GM21526 (cell line): ENCODE results near the gene TCERG1L.

Source experiments
- ATAC-seq: cut with Tn5 transposase; IDR thresholded peaks from one replicate; pipeline ENCODE4 v1.9.1; 2021; ENCODE audit warnings: moderate library complexity; ENCODE audit not compliant: unreplicated experiment, low FRiP score

Gene TCERG1L

DNA sequence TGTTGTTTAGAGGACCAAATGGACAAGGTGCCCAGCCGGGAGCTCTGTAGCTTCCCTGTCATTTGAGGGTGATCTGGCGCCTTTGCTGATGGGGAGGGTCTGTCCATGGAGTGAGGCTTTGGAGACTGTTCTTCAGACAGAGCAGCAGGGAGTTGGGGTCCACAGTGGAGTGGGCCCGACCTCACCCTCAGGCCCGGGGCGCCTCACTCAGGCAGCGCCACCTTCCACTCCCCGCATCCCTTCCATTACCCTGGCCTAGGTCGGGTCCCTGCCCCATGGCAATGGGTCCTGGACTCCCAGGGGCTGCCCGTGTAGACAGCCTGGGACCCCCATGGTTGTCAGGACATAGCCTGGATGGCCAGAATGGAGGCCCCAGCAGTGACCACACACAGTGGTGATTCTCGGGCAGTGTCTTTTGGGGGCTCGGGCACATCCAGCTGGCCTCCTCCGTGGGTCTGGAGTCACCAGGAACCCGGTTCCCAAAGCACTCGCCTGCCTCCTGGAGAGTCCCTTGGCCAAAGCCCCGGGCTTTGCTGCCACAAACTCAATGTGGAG lies 38.5 kb downstream of the TCERG1L start:
- no peak for ATAC-seq

DNA sequence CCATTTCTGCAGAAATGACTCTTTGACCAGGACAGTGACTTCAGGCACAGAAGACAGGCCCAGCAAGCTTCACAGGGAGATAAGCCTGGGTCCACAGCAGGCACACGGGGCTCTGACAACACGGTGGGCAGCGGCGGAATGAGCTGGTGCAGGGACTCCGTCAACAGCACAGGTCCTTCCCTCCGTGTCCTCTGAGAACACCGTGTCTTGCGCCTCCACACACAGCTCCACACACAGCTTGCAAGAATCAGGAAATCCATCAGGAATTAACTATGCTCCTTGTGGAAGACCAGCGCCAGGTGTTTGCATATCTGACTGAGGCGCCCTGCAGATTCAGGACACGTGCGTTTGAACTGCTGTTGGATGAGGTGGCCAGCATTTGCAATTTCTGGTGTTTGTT lies 39.6 kb downstream of the TCERG1L start:
- no peak for ATAC-seq

DNA sequence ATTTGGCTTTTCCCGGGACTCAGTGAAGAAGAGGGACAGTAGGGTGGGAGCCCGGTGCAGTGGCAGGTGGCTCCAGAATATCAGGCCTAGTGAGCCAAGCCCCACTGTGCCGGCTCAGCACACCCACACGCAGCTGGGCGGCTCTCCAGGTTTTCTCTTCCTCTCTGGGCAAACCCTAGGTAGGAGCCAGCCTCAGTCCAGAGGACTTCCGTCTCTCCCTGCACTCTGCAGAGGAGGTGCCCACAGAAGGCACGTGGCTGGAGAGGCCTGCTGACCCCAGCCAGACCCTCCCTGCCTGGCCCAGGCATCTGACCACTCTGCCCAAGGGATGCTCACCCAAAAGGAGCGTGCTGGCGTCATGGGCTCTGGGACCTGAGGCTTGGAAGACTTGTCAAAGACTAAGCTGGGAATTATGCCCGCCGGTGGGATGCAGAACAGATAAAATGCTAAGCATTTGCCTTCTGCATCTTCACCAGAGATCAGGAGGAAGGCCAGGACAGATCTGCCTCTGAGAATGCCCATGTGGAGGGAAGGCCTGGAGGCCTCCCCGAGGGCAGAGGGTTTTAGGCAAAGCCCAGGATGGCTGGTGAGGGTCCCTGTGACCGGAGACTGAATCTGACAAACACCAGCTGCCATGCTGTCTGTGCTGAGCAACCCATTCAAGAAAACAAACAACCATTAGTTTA lies 40.2 kb downstream of the TCERG1L start:
- no peak for ATAC-seq

GRCh38 chr10:131270461-131271190 lies 40.9 kb downstream of the TCERG1L start:
- ATAC-seq: no peak

- ATAC-seq: no peak
Measured at GRCh38 chr10:131269776-131270460, 41.6 kb downstream of the TCERG1L start.

GRCh38 chr10:131267814-131268095 lies 43.8 kb downstream of the TCERG1L start:
- ATAC-seq: no peak

DNA sequence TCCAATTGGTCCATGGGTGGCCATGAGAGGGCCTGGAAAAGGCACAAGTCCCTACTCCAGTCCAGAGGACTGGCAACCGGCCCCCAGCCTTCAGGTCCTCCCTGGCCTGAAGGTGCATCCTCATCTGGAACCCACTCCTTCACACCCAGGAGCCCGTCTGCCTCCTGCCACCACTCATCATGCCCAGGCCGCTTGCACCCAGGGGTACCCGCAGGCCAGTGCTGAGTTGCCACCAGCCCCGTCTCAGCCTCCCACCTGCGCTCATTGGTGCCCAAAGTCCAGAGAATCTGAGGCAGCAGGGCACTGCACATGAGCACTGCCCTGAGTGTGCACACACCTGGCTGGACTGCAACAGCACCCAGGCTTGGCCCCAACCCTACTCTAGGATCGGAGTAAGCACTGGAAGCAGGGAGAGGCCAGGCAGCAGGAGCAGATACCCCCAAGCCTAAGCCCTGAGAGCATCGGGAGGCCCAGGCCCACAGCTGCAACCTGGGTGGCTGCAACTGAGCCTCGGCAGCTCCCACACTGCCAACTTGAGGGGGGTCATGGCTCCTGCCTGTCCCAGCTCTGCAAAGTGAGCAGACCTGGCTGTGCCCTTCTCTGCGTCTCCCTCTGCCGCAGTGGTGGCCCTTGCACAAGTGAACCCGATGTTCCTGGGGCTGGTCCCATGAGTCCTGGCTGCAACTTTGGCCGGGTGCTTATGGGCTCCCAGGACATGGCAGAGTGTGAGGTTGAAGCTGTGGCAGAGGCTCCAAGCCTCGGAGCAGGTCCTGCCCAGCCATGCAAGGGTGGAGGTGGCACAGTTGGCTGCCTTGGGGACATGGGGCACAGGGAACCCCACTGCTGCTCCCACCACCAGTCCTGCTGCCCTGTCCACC lies 44.3 kb downstream of the TCERG1L start:
- ATAC-seq: no peak

GRCh38 chr10:131264110-131264788 lies 47.3 kb downstream of the TCERG1L start:
- ATAC-seq: no peak

- ATAC-seq: no peak
Measured at GRCh38 chr10:131261890-131262475, 49.5 kb downstream of the TCERG1L start.

DNA sequence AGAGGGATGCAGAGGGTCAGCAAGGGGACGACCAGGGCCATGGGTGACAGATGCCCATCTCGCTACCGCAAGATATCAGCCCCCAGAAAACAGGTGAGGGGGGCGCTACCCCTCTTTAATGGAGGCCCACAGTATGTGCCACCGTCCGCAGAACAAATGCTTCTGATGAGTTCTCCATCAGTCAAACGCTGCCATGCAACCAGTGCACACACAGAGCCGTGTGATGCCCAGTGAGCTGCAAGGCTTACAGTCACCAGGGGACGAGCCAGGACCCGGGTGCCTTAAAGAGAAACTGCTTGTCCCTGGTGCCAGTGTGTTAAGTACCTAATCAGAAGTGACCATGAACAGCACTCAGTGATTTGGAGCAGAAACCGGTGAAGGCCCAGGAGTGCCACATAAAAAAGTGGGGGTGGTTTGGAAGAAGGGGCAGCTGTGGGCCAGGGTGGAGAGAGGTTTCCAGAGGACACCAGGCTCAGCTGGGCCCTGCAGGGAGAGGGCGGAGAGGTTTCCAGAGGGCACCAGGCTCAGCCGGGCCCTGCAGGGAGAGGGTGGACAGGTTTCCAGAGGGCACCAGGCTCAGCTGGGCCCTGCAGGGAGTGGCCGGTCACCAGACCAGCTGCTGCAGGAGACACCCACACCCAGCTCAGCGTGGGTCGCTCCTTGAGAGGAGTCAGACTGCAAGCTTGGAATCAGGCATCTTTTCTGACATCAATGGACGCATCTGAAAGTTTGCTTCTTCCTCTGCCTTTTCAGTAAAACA lies 50.9 kb downstream of the TCERG1L start:
- ATAC-seq: no peak

GRCh38 chr10:131260031-131260430 lies 51.5 kb downstream of the TCERG1L start:
- no peak for ATAC-seq

GRCh38 chr10:131259535-131259934 lies 52.0 kb downstream of the TCERG1L start:
- ATAC-seq: no peak

DNA sequence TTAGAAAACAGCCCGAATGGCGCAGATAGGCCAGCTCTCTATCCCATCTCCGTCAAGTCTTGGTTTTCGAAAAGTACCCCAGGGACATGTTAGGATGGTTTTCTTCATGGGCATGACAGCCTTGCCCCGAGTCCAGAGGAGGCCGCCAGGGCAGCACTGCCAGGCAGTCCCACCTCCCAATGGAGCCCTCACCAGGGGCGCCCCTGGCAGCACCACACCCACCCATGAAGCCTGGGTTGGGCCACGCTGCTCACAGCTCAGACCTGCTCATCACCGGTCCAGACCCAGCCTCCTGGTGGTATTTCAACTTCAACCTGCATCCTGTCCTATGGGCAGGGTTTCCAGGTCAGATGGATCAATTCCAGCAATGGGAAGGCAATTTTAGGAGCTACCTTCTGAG lies 53.3 kb downstream of the TCERG1L start:
- no peak for ATAC-seq

DNA sequence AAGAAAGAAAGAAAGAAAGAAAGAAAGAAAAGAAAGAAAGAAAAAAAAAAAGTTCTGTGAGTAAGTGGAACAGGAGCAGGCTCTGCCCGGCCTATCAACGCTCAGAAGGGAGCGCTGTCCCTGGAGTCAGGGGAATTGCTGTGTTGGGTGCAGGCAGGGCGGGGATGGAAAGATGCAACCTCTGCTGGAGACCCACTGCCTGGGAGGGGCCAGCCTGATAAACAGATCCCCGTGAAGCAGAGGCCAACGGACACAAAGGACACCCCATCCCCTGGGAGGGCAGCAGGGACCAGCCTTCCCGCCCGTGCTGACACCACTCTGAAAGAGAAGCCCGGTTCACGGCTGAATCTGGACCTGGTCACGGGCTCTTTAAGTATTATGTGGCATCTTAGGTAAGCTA lies 54.5 kb downstream of the TCERG1L start:
- no peak for ATAC-seq

DNA sequence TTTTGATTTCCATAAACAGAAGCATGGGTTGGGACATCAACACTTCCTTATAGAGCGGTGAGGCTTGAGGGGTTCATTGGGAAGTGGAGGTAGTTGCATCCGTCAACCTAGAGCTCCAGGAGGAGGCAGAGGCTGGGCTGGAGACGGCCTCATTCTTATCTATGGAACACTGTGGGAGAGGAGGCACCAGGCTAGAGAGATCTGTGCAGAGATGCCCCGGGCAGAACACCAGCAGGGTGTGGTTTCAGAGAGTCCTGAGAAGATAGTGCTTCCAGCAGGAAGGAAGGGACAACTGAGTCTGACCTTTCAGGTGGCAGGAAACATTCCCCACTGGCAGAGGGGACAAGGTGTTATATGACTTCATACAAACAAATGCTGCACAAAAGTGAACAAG lies 56.7 kb downstream of the TCERG1L start:
- ATAC-seq: no peak

GRCh38 chr10:131253931-131254858 lies 57.3 kb downstream of the TCERG1L start:
- no peak for ATAC-seq

GRCh38 chr10:131252567-131253276 lies 58.8 kb downstream of the TCERG1L start:
- ATAC-seq: no peak
